Lung (tissue), 12 donors: ENCODE measurements around the gene LILRA5. TPM values are rescaled to one million over a fixed set of nuclear protein-coding genes. Genes with fewer than 3 reads are reported as not detected.
A peak's percentile ranks its signal among the peaks of the same experiment; 100 is the strongest.
"Not testable (repeated sequence)": the region's sequence is repeated elsewhere in the genome, so short reads cannot be mapped to it uniquely, and the experiment has no call there.

Source experiments
- ATAC-seq: fragments of 200-7000 bp; cut with Tn5 transposase; one replicate; pipeline ENCODE4 v1.9.1; 2020; ENCODE audit warnings: moderate number of reproducible peaks; ENCODE audit not compliant: insufficient read depth, low FRiP score
- DNase-seq, 3 donors: peaks; one replicate each; pipeline ENCODE4 v3.0.0-alpha.2; 2013 to 2017
- H3K27ac ChIP-seq, 2 donors: one replicate each; pipeline ENCODE4 v1.5.1; 2013; ENCODE audit warnings: mild to moderate bottlenecking in 2 of 2, moderate library complexity in 2 of 2, control low read depth in 1 of 2, inconsistent platforms in 1 of 2, low read depth in 1 of 2, low read length in 1 of 2
- H3K27me3 ChIP-seq, 3 donors: one replicate each; pipeline ENCODE4 v1.5.1; 2013; ENCODE audit warnings: low read length in 2 of 3; ENCODE audit not compliant: control insufficient read depth in 3 of 3, insufficient read depth in 3 of 3
- H3K36me3 ChIP-seq, 4 donors: one replicate each; pipeline ENCODE4 v1.5.1; 2013; ENCODE audit warnings: low read length in 4 of 4, mild to moderate bottlenecking in 1 of 4, moderate library complexity in 1 of 4; ENCODE audit not compliant: control insufficient read depth in 4 of 4, insufficient read depth in 4 of 4
- H3K4me1 ChIP-seq, 5 donors: one replicate each; pipeline ENCODE4 v1.5.1; 2013; ENCODE audit warnings: low read length in 5 of 5, mild to moderate bottlenecking in 2 of 5, moderate library complexity in 1 of 5; ENCODE audit not compliant: control insufficient read depth in 5 of 5, insufficient read depth in 5 of 5
- H3K4me3 ChIP-seq: one replicate; pipeline ENCODE4 v1.5.1; 2013; ENCODE audit warnings: mild to moderate bottlenecking, control low read depth, moderate library complexity
- H3K9ac ChIP-seq, 2 donors: one replicate each; pipeline ENCODE4 v1.5.1; 2013; ENCODE audit warnings: low read length in 2 of 2, control low read depth in 1 of 2; ENCODE audit not compliant: insufficient read depth in 1 of 2
- H3K9me3 ChIP-seq, 4 donors: one replicate each; pipeline ENCODE4 v1.5.1; 2013; ENCODE audit warnings: low read length in 3 of 4, mild to moderate bottlenecking in 1 of 4, moderate library complexity in 1 of 4; ENCODE audit not compliant: control insufficient read depth in 4 of 4, insufficient read depth in 3 of 4
- WGBS, 2 donors: extraction: QIAGEN DNeasy Blood & Tissue Kit; methylation state at CpG; one replicate each; pipeline ENCODE4 v1.1.7; 2013; 5-methylcytosine and 5-hydroxymethylcytosine counted together
- polyA plus RNA-seq, 2 donors: library from polyadenylated mRNA; stranded (reverse); fragments of 200-250 nt; gene quantifications; one replicate each; pipeline ENCODE4 v1.2.1, GENCODE V29; 2013
- total RNA-seq, 2 donors: library from RNA; depleted of rRNA in 1 of 2; stranded (reverse); fragments of >200 nt in 1 of 2; gene quantifications; one replicate each; pipeline ENCODE4 v1.2.1, GENCODE V29; 2014 to 2021
- TF ChIP-seq, protein P1 (sequence below): IDR thresholded peaks from 2 replicates; pipeline ENCODE4 v1.5.1; 2012; ENCODE audit warnings: mild to moderate bottlenecking; ENCODE audit errors: control extremely low read depth, extremely low read depth
- donor health status: control.
- donor health status: control.
- donor health status: Bipolar disorder and iron deficiency.
- donor health status: healthy.
- donor health status: DM: yes; HTN: yes; CAD: no.

The LILRA5 gene
- total and polyA plus RNA-seq, 4 donors, result 5.9 to 262 (median 26.2) TPM

DNA sequence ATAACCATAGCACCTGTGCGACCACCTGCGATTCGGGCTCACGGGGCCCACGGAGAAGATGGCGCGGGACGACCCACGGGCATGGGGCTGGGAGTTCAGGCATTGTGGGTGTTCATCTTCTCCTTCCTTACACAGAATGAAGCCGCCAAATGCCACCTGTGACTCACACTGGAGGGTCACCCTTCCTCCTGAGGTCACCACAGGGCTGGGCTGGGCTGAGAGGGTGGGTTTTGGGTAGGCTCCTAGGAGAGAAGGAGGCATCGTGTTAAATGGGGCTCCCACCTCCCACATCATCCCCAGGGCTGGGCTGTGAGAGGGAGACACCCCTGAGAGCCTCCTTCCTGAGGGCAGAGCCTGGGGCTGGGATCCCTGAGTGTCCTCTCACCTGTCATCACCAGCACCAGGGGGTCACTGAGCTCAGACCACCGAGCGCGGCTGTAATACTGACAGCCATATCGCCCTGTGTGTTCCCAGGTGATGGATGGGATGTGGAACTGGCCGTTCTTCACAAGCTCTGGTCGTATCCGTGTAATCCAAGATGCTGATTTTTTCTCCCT, 33.5 kb downstream of the LILRA5 start:
- Histone ChIP-seq H3K36me3 (no peaks in the 10 kb centered on the region), H3K4me3 (no peak overlapping the region), H3K27ac (peak overlapping the region in 1 of 2 donors; percentile 32), H3K9me3 (peaks cover 0 to 4% (median 0%) of the 10 kb centered on the region in 4 donors), H3K27me3 (peaks cover 0 to 5% (median 0%) of the 10 kb centered on the region in 3 donors), H3K9ac (no peak overlapping the region), H3K4me1 (peaks cover 0 to 10% (median 0%) of the 10 kb centered on the region in 5 donors)
- no peak for DNase-seq
- 78 to 87% methylated on average over 18 of the region's 18 CpGs for WGBS, 2 donors
- ATAC-seq, result no peak
- TF ChIP-seq, protein P1, sequence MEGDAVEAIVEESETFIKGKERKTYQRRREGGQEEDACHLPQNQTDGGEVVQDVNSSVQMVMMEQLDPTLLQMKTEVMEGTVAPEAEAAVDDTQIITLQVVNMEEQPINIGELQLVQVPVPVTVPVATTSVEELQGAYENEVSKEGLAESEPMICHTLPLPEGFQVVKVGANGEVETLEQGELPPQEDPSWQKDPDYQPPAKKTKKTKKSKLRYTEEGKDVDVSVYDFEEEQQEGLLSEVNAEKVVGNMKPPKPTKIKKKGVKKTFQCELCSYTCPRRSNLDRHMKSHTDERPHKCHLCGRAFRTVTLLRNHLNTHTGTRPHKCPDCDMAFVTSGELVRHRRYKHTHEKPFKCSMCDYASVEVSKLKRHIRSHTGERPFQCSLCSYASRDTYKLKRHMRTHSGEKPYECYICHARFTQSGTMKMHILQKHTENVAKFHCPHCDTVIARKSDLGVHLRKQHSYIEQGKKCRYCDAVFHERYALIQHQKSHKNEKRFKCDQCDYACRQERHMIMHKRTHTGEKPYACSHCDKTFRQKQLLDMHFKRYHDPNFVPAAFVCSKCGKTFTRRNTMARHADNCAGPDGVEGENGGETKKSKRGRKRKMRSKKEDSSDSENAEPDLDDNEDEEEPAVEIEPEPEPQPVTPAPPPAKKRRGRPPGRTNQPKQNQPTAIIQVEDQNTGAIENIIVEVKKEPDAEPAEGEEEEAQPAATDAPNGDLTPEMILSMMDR, result no peak

DNA sequence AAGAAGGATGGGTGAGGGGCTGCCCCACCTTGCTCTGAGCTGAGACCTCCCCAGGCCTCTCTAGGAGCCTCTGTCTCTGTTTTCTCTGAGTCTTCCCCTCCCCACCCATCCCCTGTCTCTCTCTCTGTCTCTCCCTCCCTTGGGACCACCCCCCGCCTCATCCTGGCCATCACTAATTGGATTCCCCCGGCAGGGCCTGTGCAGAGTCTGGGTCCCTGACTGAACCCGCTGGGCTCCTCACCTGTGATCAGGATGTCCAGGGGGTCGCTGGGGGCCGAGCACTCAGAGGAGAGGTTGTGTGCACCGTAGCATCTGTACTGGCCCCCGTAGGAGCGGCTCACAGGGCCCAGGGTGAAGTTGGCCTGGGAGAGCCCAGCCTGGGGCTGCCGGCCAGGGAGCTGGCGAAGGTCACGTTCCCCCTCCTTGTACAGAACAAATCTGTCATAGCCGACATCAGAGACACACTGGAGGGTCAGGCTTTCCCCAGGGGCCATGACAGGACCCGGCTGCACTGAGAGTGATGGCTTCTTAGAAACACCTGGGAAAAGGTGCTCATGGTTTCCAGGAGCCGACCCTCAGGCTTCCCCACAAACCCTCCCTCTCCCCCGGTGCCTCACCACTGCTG, 34.3 kb downstream of the LILRA5 start:
- not testable (repeated sequence) for ATAC-seq, H3K27me3 ChIP-seq, H3K4me1 ChIP-seq, H3K9me3 ChIP-seq, H3K27ac ChIP-seq, H3K36me3 ChIP-seq, H3K9ac ChIP-seq, DNase-seq, H3K4me3 ChIP-seq
- 74 to 90% methylated on average over 13 to 15 of the region's 15 CpGs for WGBS, 2 donors

DNA sequence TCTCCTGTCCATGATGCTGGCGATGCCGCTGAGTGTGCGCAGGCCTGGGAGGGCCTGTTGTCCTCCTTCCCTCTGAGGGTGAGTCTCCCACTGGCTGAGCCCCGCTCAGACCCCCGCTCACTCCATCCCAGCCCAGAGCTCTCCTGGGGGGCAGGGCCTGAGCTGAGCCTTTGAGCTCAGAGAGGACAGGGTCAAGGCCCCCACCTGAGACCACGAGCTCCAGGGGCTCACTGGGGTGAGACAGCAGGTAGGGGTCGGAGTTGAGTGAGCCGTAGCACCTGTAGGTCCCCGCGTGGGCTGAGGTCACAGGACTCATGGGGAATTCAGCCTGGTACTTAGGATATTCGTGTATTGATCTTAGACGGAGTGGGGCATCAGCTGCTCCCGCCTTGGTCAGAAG, 34.9 kb downstream of the LILRA5 start:
- H3K27me3 ChIP-seq, result peaks cover 0 to 13% (median 0%) of the 10 kb centered on the region in 3 donors
- H3K27ac ChIP-seq, H3K9me3 ChIP-seq, H3K36me3 ChIP-seq, H3K4me1 ChIP-seq, ATAC-seq, H3K4me3 ChIP-seq, DNase-seq, H3K9ac ChIP-seq: not testable (repeated sequence)
- 81 to 93% methylated on average over 13 of the region's 13 CpGs for WGBS, 2 donors

DNA sequence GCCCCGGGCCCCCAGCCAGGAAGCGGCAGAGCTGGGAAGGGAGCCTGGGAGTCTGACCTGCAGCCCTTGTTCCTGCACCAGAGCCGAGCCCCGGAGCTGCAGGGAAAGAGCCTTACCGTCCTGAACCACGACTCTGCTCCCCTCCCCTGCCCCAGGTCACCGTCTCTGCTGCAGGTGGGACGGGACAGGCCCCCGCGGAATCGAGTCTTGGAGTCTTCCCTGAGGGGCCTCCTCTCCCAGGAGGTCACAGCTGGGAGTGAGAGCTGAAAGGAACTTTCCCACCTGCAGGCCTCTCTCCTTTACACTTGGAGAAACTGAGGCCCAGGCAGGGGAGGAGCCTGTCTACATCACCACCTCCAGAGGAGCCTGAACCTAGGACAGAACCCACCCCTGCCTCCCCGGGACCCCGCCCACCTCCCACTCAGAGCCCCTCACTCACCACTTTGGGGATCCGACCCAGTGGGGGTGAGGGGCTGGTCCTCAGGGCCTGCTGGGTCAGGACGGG, 35.8 kb downstream of the LILRA5 start:
- ATAC-seq, H3K4me1 ChIP-seq, H3K9me3 ChIP-seq, H3K4me3 ChIP-seq, H3K36me3 ChIP-seq, H3K9ac ChIP-seq, H3K27ac ChIP-seq: not testable (repeated sequence)
- WGBS, 2 donors, result 72 to 77% methylated on average over 10 to 15 of the region's 15 CpGs
- peak in 1 of 3 donors; percentile 10 for DNase-seq
- peaks cover 0 to 13% (median 0%) of the 10 kb centered on the region in 3 donors for H3K27me3 ChIP-seq

DNA sequence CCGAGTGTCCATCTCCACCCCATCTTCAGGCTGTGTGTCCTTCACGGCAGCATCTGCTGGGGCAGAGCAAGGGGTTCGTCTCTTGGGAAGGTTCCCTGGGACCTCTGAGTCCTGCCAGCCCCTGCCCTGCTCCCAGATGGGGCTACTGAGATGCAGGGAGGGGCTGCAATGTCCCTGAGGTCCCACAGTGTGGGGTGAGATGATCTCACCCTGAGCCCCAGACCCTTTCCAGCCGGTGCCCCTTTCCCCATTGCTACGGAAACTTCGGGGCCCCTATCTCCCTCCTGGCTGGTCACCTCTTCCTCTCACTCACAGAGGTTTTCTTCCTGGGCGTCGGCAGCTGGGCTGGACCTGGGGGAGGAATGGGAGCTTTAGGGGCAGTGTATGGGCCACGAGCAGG, 37.0 kb downstream of the LILRA5 start:
- H3K27ac ChIP-seq, result no peak overlapping the region
- 61 to 86% methylated on average over 8 to 9 of the region's 9 CpGs for WGBS, 2 donors
- no peak overlapping the region for H3K4me3 ChIP-seq
- DNase-seq (no peak), ATAC-seq (no peak)
- H3K9ac ChIP-seq, result no peak overlapping the region
- H3K36me3 ChIP-seq, result no peaks in the 10 kb centered on the region
- H3K4me1 ChIP-seq, result no peaks in the 10 kb centered on the region
- H3K27me3 ChIP-seq, result peaks cover 0 to 13% (median 0%) of the 10 kb centered on the region in 3 donors
- TF ChIP-seq, protein P1, result no peak
- no peaks in the 10 kb centered on the region for H3K9me3 ChIP-seq

DNA sequence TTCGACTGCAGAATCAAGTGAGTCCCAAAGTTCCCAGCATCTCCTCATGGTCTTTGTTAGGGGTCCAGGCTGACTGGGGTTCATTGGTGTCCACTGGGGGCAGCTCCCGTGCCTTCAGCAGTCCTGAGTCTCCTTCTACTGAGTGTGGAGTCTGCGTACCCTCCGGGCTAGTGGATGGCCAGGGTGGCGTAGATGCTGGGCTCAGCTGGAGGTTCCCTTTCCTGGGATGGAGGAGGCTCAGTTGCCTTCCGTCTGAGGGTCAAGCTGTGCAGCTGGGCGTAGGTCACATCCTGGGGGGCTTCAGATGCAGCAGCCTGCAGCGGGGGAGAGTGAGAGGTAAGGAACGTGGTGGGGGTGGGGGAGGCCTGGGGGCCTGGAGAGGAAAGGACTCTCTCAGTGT, 38.5 kb downstream of the LILRA5 start:
- H3K27me3 ChIP-seq, H3K9ac ChIP-seq, H3K36me3 ChIP-seq, H3K4me1 ChIP-seq, ATAC-seq, H3K27ac ChIP-seq, H3K4me3 ChIP-seq, H3K9me3 ChIP-seq: not testable (repeated sequence)
- 63 to 85% methylated on average over 8 to 9 of the region's 9 CpGs for WGBS, 2 donors
- DNase-seq, result peak in 1 of 3 donors; percentile 1
